ENCODE data around the gene MITD1. TPM values are rescaled to one million over a fixed set of nuclear protein-coding genes. Genes with fewer than 3 reads are reported as not detected.
"Not testable (repeated sequence)": the region's sequence is repeated elsewhere in the genome, so short reads cannot be mapped to it uniquely, and the experiment has no call there.

MITD1 gene
- total RNA-seq, 4 donors from 2014 or later: 6.2 to 41.0 (median 22.7) TPM

DNA sequence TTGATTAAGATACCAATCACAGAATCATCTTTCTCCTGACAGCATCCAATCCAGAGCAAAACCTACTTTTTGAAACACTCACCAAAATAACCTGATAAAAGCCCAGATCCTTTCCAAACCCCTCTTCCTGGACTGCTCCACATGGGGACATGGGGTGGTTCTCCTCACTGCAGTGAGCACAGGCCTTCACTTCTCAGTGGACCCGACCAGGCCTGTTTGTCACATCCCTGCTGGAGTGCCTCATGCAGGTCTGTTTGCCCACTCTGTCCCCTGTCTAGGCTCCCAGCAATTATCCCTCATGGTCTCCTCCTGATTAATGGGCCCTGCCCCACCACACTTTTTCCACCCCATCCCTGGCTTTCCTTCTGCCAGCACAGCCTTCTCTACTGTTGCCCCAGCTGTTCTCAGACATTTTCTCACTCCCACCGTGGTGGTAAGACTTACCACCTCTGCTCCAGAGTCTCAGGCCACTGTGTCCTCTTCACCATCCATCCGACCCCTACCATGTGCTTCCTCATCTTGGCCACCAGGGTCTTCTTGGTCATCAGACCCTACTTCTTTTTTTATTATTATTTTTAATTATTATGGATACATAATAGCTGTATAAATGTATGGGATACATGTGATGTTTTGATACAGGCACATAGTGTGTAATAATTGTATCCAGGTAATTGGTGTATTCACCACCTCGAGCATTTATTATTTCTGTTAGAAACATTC lies 21.3 kb upstream of the MITD1 start:
- H3K36me3 ChIP-seq: no peaks in the 10 kb centered on the region
- TF ChIP-seq CTCF (IDR thresholded peaks at IDR 0.05): no peak
- no peak for TF ChIP-seq POLR2A (IDR thresholded peaks at IDR 0.05)
- intact Hi-C loops (cut with DNase I; ENCODE audit: low total_unique reads): no loop called here
- no peaks in the 10 kb centered on the region for H3K4me1 ChIP-seq
- no peak for DNase-seq
- no peak overlapping the region for H3K4me3 ChIP-seq
- H3K27ac ChIP-seq: no peak overlapping the region
- no peaks in the 10 kb centered on the region for H3K27me3 ChIP-seq
- no peaks in the 10 kb centered on the region for H3K9me3 ChIP-seq

- TF ChIP-seq POLR2A (IDR thresholded peaks at IDR 0.05): no peak
- TF ChIP-seq CTCF (IDR thresholded peaks at IDR 0.05): no peak
- Histone ChIP-seq H3K27ac (no peak overlapping the region), H3K9me3 (no peaks in the 10 kb centered on the region), H3K4me1 (no peaks in the 10 kb centered on the region), H3K4me3 (no peak overlapping the region), H3K36me3 (no peaks in the 10 kb centered on the region), H3K27me3 (no peaks in the 10 kb centered on the region)
- intact Hi-C loops (cut with DNase I; ENCODE audit: low total_unique reads): no loop called here
- no peak for DNase-seq
Observed at GRCh38 chr2:99200076-99200800, 19.4 kb upstream of the MITD1 start.

- DNase-seq: no peak
- intact Hi-C loops (cut with DNase I; ENCODE audit: low total_unique reads): no loop called here
- Histone ChIP-seq H3K4me1 (no peaks in the 10 kb centered on the region), H3K27me3 (no peaks in the 10 kb centered on the region), H3K27ac (no peak overlapping the region), H3K4me3 (no peak overlapping the region), H3K9me3 (no peaks in the 10 kb centered on the region), H3K36me3 (no peaks in the 10 kb centered on the region)
- no peak for TF ChIP-seq POLR2A (IDR thresholded peaks at IDR 0.05)
- no peak for TF ChIP-seq CTCF (IDR thresholded peaks at IDR 0.05)
Observed at GRCh38 chr2:99198103-99198841, 17.4 kb upstream of the MITD1 start.

DNA sequence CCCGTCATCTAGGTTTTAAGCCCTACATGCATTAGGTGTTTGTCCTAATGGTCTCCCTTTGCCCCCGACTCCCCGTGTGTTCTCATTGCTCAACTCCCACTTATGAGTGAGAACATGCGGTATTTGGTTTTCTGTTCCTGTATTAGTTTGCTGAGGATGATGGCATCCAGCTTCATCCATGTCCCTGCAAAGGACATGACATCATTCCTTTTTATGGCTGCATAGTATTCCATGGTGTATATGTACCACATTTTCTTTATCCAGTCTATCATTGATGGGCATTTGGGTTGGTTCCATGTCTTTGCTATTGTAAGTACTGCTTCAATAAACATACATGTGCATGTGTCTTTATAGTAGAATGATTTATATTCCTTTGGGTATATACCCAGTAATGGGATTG lies 11.5 kb upstream of the MITD1 start:
- DNase-seq; H3K27me3 ChIP-seq; intact Hi-C loops (cut with DNase I; ENCODE audit: low total_unique reads); H3K4me1 ChIP-seq; H3K36me3 ChIP-seq; H3K9me3 ChIP-seq; H3K4me3 ChIP-seq; H3K27ac ChIP-seq: not testable (repeated sequence)

DNA sequence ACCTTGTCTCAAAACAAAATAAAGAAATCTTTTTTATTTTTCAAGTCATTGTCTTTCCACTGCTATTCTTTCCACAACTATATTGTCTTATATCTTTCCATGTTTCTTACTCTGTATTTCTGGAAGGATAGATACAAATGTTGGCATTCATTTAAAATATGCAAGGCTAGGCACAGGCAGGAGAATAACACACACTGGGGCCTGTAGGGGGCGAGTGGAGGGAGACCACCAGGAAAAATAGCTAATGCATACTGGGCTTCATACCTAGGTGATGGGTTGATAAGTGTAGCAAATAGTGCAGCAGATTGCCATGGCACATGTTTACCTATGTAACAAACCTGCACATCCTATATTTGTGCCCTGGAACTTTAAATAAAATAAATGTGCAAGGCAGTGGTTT lies 9.7 kb upstream of the MITD1 start:
- no peaks in the 10 kb centered on the region for H3K27me3 ChIP-seq
- no peaks in the 10 kb centered on the region for H3K9me3 ChIP-seq
- H3K4me1 ChIP-seq: no peaks in the 10 kb centered on the region
- no peak overlapping the region for H3K27ac ChIP-seq
- peaks cover 0 to 3% of the 10 kb centered on the region in 2 donors for H3K36me3 ChIP-seq
- DNase-seq: no peak
- TF ChIP-seq CTCF (IDR thresholded peaks at IDR 0.05) (no peak), POLR2A (IDR thresholded peaks at IDR 0.05) (no peak)
- no peak overlapping the region for H3K4me3 ChIP-seq
- intact Hi-C loops (cut with DNase I; ENCODE audit: low total_unique reads): no loop called here
